HS-5 (cell line): ENCODE measurements around the gene KRT71.
A peak's percentile ranks its signal among the peaks of the same experiment; 100 is the strongest.

Source experiments
- DNase-seq: peaks from one replicate; pipeline ENCODE4 v3.0.0-alpha.2; 2012; ENCODE audit warnings: low read depth

Gene KRT71

DNA sequence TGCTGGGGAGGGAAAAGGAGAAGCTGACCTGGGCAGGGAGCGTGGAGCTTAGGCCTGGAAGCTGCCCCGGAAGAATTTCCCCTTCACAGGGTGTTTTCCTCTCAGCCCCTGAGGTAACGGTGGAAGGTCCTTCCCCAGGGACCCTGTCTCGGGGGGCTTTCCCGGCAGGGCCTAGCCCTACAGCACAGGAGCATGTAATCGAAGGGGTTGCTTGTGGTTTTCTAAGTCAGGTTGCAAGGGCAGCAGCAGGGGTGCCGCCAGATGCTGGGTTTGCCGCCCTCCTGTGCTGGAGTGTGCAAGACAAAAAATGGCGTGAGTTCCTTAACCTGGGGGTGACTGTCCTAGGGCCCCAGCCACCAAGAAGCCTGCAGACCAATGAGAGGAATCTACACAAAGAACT, 22.3 kb upstream of the KRT71 start:
- DNase-seq: no peak

DNA sequence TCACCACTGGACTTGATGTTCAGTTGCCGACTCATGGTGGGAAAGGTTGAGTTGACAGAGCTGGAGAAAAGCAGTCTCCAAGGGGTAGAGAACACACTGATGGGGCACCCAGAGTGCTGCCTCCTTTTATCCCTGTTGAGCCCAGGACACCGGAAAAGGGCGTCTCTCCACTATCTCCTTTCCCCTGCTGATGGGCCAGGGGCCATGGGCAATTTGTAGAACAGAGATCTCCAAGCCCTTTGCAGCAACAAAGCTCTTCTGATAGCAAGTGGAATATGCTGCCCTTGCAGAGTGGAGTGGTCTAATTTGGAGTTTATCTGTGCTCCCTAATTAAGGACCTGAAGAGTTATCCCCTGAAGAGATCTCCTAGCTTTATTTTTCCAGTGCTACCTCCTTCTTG, 20.8 kb upstream of the KRT71 start, which contains the start of gene KRT74:
KRT74 (minus strand) TSS at position 101 of the 400 bp plus-strand sequence; CDS start at position 35, 66 bp downstream.
- DNase-seq: no peak

DNA sequence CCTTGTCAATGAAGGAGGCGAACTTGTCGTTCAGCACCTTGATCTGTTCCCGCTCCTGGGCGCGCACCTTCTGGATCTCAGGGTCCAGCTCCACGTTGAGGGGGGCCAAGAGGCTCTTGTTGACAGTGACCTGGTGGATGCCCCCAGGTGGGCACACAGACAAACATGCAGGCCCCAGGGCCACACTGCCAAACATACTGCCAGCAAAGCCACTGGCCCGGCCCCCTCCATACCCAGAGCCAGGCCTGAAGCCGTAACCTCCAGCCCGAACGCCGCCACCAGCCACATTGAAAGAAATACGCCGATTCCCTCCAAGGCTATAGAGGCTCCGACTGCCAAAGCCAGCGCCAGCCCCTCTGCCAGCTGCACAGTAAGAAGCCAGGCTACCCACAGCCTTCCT, 20.4 kb upstream of the KRT71 start:
- DNase-seq: no peak

DNA sequence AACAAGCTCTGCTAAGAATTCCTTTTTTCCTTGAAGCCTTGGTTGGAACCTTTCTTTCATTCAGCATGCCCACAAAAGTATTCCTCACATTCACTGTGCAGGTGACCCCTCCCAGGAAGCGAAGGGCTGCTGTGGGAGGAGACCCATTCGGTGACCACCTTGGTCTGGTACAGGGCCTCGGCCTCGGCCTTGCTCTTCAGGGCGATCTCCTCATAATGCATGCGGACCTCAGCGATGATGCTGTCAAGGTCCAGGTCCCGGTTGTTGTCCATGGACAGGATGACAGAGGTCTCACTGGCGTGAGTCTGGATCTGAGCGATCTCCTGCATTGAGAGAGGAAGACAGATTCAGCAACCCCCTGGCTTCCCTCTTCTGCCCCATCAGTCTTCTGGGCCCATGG, 17.6 kb upstream of the KRT71 start:
- DNase-seq: no peak

DNA sequence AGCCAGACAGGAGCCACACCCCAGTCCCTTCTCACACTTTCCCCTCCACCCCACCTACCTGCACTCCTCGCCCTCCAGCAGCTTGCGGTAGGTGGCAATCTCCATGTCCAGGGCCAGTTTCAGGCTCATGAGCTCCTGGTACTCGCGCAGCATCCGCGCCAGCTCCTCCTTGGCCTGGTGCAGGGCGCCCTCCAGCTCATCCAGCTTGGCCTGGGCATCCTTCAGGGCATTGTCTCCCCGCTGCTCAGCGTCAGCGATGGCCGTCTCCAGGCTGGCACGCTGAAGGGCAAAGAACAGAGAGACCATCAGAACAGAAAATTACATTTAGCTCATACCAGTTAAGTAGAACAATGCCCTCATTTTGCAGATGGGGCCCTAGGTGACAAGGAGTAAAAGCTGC, 15.2 kb upstream of the KRT71 start:
- DNase-seq: no peak

DNA sequence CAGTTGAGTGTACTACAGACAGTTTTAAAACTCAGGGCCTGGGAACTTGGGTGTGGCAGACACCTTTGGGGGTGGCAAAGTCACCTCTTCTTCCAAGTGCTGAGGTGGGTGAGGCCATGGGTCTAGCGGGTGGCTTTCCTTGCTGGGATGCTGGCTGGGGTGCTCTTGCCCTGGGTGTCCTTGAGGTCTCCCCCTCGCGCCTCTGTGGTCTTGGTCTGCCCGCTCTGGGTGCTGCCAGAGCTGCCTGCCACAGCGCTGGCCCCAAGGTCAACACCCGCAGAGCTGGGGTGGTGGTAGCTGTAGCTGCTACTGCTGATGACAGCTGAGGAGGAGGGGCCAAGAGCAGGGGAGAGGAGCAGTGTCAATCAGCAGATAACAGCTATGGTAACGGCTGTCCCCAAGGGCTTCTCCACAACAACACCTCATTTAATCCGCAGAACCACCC, 13.9 kb upstream of the KRT71 start:
- no peak for DNase-seq

DNA sequence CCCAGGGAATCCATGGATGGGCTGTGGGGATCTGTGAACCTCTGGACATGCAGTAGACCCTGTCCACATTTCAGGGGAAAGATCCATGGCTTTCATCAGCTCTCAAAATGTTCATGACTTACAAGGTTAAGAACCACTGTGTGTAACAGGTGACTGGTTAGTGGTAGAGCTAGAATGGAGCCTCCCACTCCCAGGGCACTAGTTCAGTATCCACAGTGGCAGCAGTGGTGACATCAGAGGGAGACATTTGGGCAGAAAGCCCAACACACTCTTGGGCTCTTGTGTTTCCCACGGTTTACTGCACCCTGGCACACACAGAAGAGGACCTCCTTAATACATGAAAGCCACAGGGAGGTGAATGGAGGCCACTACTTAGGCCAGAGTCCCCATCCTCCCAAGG, 11.6 kb upstream of the KRT71 start:
- DNase-seq: no peak

DNA sequence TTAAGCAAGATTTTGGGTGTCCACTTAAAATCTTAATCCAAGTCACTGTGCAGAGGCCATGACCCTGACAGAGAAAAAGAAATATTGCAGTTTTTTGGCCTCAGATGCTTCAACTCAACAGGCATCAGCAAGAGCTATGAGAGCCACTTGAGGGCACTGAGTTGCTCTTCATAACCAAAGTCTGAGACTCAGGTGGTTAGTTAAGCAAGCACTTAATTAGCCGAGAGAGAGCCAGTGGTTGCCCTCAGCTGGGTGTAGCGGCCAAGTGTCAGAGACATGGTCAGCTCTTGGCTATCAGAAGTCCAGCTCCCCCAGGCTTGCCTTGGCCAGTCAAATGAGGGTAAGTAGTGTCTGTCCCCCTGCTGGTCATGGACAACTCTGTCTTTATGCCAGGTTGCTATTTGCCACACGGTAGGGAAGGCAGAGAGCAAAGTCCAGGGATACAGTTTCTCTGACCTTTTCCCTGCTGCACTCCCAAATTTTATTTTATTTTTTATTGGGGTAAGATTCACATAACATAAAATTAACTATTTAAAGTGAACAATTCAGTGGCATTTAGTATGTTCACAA, 9.0 kb upstream of the KRT71 start:
- no peak for DNase-seq

DNA sequence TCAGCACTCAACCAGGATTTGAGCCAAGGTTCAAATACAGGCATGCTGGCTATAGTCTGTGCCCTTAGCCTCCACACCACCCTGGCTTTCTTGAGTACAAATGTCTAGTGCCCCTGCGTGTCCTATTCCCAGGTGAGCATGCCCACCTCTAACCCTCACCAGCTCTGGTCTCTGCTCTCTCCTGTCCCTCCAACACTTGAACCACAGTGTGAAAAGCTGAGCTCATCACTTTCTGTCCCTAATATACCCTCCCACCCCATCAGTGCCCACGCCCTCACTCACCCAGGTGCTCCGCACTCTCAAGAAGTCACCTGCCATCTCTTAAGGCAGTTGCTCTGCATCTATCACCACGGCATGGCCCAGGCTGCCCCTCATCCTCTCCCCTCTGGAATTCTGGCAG, 7.0 kb upstream of the KRT71 start:
- DNase-seq: no peak

DNA sequence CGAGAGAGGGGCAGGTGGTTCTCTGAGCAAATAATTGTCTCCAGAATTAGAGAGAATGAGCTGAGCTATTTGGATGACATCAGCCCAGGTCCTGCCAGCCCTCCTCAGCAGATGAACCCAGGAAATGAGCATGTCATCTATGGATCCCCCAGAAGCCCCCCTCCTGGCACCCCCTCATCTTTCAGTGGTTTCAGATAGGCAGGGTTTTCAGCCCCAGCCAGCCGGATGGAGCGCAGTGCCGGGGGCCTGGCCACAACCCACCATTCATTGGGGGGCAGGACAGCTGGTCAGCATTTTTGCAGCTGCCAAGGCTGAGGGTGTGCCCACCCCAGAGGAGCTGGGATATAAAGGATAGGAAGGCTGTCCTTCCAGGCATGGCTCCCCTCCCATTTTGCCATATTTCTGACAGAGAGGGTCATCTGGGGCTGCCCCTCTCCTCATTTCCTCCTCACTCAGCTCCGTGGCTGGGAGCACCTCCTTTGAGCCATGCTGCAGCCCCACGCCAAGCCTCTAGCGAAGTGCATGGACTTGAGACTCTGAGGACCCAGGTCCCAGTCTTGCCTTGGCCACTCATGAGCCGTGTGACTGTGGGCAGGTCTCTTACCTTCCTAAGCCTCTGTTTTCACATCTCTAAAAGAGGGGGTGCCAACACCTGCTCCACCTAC, 6.0 kb upstream of the KRT71 start:
- DNase-seq: no peak

DNA sequence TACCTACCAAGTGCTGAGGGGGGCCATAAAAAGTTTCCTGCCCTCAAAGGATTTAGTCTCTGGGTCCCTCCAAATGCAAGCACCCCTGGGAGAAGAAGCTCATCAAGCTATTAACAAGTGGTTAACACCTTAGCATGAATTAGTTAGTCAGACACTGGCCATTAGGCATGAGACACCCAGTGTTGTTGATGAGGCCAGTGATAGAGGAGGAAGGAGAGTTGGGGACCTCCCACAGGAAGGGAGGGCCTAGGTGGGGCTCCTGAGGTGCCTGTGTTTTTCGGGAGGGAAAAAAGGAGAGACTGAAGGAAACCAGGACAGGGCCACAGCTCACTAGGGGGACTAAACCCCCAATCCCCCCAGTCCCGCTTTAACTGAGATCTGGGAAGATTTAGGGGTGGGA, 4.5 kb upstream of the KRT71 start:
- DNase-seq: no peak

DNA sequence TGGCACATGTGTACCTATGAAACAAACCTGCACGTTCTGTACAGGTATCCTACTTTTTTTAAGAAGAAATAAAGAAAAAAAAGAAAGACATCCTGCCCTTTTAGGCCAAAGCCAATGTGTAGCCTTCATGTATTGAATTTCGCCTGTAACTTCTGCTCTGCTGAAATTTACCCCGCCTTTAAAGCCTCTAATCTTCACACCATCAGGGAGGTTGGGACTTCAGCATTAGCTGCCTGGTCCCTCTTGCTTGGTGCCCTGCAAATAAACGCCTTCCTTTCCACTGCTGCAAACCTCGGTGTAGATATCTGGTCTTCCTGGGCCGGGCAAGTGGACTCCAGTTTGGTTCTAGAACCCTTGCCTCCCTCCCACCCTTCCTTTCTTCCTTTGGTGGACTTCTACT, 2.6 kb upstream of the KRT71 start:
- no peak for DNase-seq

DNA sequence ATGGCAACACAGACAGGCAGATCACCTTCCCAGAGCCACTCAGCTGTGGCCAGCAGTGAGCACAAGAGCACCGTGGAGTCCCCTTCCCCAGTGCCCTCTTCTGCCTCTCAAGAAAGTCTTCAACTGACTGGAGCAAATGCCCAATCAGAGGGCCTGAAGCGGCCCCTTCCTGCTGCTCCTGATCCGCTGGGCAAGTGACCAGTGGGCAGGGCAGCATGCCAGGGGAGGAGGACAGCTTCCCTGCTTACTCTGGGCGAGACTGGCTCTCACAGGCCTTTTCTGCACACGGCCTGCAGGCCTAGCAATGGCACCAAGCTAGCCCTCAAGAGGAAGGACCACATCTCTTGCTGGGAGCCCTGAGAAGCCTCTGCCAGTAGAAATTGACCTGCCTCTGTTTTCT, 890 bp downstream of the KRT71 start:
- no peak for DNase-seq

DNA sequence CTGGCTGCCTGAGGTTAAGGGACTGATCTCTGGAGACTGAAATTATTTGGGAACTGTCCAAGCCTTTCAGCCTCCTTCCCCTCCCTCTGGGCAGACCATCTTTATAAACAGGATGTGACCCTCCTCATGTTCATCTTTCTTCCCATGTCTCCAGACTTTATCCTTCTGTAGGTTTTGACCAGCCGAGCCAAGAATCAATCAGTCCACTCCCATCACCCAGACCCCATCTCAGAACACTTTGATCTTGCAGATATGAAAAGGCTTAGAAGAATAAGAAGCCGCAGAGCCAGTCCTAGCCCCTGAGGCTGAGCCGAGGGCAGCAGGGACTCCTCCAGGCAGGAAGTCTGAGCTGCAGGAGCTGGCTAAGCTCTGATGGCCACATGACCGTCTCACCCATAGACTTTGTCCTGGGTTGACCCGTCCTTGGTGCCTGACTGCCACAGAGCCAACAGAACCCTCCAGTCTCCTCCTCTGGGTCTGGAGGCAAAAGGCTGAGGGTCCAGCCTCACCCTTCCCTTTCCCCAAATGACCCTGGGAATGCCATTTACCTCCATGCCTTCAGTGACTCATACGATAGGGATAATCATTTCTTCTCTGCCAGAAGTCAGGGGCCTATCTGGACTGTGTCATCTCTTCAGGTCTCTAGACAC, 1.6 kb downstream of the KRT71 start:
- DNase-seq: no peak

DNA sequence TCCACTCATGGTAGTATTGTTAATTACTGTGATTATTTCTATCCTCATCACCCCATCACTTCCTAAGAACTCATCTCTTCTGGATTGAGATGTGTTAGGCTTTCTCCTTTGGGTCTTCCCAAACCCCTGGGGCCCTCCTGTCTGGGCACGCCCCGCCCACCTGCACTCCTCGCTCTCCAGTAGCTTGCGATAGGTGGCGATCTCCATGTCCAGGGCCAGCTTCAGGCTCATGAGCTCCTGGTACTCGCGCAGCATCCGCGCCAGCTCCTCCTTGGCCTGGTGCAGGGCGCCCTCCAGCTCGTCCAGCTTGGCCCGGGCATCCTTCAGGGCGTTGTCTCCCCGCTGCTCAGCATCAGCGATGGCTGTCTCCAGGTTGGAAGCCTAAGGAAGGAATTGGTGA, 6.8 kb downstream of the KRT71 start:
- no peak for DNase-seq

DNA sequence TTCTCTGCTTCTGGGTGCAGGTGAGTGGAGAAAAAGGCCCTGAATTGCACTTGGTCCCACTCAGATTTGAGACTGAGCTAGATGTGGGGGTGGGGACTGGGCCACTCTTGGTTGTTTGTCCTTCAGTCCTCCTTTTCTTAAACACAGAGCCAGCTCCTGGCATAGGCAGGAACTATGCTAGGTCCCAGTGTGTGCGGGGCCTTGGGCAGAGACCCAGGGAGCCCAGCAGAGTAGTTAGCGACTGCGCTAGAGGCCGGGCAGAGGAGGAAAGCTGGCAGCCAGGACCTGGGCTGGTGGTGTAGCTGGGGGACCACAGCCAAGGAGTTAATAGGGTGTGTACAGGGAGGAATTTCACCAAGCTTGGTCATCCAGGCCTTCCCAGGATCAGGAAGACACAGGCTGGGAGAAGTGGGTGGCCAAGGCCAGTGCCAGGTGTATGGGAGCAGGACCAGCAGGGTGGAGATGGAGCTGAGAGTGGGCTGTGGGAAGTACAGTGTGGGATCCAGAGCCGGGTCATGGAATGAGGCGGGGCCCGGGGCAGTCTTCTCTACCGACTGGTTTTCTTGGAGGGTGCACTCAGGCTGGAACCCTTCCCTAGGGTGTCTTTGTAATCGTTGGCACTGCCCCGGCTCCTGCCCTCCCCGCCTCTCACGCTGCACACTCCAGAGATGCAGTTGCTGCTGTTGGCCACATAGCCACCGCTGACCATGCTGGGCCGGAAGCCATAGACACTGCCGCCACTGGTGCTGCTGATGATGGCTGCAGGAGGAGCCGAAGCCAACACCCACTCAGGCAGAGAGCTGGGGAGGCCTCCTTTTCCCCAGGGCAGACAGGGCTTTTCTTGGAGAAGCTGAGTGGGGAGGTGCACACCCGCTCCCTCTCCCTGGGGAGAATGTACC, 8.7 kb downstream of the KRT71 start:
- no peak for DNase-seq

DNA sequence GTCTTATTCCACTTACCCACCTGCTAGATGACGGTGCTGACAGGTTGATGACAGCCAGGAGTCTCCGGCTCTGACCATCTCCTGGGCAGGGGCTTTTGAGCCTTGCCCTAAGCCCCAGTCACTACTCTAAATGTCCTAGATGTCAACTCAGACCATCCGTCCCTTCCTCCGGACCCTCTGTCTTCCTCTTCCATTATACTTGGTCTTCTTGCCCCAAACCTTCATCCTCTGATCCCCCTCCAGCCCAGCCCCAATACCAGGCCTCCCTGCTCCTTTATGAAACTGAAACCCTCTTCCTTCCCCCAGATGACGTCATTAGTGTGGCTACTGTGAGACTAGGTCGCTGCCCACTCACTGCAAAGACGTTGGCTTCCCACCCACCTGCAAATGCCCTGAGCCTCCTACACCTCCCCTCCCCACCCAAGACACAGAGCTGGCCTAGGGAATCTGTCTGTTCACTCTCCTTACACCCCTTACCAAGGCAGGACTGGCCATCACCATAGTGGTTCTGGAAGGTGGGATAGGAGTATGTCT, 10.1 kb downstream of the KRT71 start:
- no peak for DNase-seq

DNA sequence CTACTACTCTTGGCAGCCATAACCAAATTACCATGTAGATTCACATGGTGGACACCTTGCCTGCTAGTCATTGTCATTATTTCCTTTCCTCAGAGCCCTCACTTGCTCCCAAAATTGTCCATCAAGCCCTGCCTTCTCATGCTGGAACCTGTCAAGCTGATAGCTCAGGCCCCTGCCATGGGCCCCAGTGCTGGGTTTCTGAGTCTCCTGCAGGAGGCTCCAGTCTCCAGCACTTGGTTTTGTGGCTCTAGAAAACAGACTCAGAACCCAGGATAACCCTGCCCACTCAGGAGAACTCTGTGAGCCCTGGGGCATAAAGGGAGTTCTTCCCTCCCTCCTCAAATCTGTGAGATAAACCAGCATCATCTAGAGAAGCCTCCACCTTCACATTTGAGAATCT, 10.8 kb downstream of the KRT71 start:
- DNase-seq: no peak

DNA sequence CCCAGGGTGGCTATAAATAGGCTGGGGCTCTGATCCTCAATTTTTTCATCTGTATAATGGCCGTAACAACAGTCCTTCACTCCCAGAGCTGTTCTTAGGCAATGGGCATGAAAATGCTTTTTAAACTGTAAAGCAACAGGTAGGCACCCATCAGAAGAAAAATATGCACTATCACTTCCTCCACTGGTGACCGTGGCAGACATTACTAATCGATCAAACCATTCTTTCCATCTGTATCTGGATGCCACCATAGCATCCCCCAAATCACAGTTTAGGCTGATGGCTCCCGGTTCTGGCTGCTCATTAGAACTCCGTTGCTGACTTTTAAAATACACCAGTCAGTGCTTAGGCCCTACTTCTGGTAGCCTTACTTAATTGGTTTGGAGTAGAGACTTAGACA, 11.2 kb downstream of the KRT71 start:
- no peak for DNase-seq

DNA sequence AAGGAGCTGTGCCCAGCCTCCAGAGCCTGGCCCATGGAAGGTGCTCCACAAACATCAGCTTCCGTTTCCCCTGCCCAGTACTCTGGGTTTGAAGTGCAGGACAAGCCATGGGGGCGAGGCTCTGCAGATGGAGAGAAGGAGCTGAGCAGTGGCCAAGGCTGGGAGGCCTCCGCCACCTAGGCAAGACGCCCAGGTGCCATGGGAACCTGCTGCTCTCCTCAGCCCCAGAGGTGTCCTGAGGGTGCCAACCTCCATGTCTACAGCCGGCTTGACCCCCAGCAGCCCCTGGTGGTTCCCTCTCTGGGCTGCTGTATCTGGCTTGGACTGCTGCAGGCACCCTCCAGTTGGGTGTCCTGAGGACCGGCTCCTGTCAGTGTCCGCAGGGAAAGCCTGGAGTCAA, 12.4 kb downstream of the KRT71 start:
- no peak for DNase-seq

DNA sequence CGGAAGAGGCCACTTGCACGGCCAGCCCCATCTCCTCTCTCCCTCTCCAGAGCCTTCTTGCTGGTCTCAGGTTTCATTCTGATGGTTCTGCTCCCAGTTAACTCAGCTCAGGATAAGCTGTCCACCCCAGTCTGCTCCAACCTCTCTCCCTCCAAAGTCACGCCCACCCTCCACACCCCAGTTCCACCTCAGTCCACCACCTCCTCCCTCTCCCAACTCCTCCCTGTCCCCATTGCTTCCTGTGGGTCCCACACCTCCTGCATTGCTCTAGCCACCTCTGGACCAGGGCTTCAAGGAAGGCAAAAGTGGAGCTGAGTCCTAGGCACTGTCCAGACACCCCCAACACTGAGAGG, 13.1 kb downstream of the KRT71 start:
- no peak for DNase-seq

DNA sequence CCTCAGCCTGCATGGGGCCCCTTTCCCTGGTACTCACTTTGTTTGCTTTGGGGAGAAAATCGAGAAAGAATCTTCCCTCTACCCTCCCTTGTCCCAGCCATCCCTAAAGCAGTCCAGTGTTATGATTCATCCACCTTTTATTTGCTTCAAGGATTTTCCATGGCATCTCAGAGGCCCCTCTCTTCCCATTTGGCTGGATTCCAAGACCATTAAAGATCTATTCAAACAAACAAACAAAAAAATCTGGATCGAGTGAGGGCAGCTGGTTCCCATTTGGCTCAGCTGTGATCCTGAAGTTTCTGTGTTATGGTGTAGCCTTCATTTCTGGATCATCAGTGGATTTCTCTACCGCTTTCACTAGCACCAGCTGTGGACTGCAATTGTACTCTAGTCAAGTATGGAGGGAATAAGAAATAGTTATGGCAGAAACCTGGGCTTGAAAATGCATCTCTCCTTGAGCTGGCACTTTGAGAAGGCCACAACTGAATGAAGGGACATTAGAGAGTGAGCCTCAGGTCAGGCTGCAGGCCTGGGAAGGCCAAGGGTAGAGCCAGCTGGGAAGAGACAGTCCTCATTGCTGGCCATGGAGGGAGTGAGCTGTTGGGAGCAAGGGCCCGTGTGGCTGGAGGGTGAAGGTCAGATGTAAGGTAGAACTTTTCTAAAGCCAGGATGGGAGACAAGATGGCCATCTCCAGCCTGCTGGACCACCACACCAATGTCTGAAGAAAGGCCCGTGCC, 13.7 kb downstream of the KRT71 start:
- peak; percentile 23 for DNase-seq
